HG02885 (cell line): Measurements from ENCODE around the gene HELZ.

Experiments
- ATAC-seq: cut with Tn5 transposase; IDR thresholded peaks from one replicate; pipeline ENCODE4 v1.9.1; 2021; ENCODE audit warnings: mild to moderate bottlenecking; ENCODE audit not compliant: unreplicated experiment, poor library complexity

The HELZ gene

DNA sequence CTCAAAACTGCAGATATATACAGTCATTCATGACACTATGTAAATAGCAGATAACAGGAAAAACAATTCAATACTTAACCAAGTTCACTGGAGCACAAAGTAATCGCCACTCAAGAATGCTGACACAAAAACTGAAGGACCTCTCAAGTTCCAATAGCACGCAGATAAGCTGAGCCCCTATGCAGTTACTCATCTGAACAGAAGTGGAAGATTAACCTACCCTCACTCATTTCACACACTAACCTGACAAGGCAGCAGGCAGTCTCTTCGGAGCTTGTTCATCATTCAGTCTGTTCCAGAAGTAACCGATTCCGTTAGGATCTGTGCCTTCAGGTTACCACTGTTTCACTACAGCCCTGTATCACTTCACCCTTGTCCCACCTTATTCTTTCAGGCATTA, 6.0 kb downstream of the HELZ start:
- ATAC-seq, result no peak

DNA sequence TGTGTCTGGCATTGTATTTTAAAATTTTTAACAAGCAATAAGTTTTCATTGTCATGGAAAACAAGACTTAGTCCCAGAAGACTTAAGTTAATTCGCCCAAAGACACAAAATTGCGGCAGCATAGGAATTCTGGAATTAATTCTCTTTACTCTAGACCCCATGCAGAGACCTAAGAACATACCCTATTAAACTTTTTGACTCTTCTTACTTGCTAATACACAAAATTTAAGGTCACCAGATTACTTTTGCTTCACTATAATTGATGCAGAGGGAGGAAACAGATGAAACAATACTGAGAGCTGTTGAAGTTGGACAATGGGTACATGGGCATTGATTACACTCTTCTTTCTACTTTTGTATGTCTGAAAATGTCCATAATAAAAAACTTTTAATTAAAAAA, 12.6 kb downstream of the HELZ start:
- no peak for ATAC-seq

DNA sequence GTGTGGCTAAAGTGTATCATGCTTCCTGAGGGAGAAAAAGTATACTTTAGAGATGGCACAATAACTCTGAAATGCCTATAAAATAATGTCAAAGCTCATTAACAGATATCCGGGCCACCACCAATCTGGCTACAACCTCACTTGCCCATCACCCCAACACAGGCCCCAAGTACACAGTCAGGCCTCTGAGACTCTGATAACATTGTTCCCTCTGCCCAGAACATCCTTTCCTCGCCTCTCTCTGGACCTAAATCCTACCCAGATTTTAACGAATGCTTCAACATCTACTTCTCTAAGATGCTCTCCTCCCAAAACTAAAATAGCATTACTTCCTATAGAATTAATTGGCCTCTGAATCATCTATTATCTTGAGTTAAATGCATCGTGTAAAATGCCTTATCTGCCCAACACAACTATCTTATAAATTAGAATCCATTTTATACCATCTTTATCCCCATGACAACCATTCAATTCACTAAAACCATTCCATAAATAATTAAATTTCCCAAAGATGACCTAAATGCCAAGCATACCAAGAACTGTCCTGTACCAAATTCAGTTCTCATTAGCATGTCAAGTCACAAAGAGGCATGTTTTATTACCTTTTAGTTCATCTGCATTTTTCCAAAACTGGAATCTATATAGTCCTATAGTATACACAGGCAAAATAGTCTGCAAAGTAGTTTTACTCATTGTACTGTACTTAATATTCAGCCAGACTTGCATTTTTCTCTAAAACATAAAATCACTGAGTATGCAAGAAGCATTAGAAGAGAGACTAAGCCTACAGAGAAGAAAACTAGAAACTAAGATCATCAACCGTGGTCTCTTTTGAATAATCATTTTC, 15.7 kb downstream of the HELZ start:
- ATAC-seq, result no peak

DNA sequence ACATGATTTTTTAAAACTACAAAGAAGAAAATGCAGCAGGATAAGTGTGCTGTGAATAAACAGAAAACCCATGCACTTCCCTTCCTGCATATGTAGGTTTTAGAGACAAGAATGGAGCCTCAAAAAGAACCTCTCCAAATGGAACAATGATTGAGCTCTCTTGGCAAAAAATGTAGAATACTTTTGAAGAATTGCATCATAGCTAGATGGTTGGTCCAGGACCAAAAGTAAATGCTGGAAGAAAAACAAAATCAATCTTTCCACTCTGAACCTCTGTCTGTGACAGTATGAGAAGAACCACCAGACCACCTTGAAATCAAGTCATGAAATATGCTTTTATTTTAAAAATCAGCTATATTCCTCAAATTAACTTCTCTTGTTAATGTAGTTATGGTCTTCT, 17.5 kb downstream of the HELZ start:
- ATAC-seq, result no peak

DNA sequence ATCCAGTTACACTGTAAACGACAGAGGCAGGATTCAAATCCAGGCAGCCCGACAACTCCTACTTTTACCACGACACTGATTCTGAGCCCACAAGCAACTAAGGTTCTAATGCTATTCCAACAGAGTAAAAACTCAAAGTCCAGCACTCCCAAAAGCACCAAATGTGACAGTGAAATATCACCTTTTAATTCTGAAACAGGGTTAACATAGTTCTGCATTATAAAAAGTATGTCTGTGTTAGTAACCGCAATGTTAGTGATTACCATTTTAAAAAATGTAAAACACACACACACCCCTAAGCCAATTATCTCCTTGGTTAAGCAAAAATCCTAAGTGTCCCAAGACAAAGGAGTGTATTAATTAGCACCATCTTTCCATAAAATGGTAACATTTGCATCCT, 19.7 kb downstream of the HELZ start:
- no peak for ATAC-seq

DNA sequence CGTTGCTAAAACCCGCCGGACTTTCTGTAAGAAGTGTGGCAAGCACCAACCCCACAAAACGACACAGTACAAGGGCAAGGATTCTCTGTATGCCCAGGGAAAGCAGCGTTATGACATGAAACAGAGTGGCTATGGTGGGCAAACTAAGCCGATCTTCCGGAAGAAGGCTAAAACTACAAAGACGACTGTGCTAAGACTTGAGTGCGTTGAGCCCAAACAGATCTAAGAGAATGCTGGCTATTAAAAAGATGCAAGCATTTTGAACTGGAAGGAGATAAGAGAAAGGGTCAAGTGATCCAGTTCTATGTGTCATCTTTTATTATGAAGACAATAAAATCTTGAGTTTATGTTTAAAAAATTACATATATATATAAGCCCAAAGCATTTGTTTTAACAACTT, 20.3 kb downstream of the HELZ start:
- no peak for ATAC-seq

DNA sequence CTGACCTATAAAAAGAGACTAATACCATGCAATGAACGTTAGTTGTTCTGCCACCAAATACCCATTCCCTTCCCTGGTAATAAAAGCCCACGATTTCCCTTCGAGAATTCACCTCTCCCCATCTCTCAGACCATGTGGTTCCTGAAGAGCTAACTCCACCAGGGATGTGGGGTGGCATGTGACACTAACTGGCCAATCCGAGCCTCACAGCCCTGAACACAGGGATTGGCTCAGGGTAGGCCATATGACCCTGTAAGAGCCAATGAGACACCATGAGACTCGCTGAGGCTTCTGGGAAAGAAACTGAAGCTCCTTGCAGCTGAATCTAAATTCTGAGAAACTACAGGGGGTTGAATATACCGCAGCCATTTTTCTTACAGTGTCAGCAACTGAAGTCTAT, 21.1 kb downstream of the HELZ start:
- no peak for ATAC-seq

DNA sequence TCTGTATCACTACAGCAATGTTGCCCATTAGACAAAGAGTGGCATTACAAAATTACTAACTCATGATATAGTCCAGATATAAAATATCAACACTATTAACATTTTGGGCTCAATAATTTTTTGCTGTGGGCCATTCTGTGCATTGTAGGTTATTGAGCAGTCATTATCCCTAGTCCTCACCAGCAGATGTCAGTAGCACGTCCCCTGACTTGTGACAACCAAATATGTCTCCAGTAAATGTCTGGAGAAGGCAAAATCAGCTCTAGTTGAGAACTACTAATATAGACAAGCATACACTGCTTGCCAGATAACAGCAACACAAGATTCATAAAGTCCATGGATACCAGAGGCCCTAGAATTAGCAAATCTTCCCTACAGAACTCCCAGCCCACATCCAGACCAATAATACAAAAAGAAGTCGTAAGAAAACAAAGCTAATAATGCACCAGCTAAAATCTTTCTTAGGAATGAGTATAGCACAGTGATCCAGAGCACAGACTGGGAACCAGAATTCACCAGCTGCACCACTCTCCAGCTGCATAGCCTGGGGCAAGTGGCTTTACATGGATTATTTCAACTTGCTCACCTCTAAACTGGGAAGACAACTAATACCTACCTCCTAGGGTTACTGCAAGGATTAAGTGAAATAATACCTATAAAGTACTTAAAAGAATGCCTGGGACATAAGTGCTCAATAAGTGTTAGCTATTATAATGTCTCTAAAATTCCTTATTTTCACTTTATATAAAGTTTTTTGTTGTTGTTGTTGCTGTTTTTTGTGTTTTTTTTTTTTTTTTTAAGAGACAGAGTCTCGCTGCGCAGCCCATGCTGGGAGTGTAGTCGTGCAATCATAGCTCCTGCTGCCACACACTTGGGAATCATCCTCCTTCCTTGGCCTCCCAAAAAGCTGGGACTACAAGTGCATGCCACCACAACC, 23.7 kb downstream of the HELZ start:
- ATAC-seq, result no peak

DNA sequence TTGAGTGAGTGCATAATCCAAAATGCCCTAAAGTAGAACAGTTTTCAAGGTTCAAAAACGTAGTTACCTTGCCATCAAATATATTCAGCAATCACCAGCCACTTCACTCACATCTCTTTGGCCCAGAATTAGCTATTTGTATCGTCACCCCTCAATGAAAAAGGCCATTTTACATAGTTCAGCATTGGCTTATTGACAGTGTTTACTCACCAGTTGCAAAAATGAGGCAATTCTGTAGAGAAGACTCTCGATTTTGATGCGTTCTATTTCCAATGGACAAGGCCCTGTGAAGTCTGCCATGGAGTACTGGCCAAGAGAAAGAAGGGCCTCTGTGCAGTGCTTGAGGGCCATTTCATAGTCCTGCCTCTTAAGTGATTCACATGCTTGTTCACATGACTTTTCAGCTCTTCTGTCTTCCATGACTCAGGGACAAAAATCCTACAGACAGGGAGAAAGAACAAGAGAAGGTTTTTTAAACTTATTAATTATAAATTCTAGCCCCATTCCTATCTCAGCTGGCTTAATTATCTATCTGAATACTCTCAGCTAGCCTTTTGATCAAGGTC, 26.5 kb downstream of the HELZ start:
- ATAC-seq, result no peak

DNA sequence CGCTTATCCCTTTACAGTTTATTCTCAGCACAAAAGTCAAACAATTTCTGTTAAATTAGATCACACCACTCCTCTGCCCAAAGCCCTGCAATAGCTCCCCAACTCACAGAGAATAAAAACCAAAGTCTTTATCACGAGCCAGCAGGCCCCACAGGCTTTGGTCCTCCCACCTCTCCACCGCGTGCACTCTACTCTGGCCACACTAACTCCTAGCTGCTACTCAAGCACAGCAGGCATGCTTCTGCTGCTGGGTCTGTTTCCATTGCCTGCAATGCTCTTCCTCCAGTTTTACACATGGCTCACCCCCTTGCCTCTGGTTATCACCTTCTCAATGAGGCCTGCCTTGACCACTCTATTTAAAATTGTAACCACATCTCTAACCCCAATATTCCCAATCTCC, 27.6 kb downstream of the HELZ start:
- ATAC-seq, result no peak

DNA sequence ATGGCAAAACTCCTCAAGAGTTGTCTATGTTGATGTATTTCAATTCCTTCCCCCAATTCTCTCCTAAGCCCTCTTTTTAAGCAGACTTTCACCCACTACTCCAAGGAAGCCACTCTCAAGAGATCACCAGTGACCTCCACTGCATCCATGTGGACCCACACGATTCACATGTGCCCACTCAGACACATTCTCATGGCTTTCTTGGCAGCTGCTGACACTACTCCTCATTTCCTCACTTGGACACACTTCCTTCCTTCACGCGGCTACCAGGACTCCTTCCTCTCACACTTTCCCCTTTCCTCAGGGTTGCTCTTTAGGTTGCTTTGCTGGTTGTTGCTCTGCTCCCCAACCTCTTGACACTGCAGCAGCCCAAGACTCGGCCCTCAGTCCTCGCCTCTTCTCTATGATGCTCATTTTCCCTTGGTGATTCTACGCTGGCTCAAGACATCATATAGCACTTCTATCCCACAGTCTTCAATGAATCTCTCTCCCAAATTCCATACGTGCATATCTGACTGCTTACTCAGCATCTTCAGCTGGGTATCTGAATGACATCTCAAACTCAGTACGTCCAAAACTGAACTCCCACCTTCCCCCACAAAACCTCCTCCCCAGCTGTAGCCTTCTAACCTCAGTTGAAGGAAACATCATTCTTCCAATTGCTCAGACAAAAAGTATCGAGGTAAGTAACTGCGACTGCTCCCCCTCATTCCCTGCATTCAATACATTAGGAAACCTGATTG, 28.2 kb downstream of the HELZ start:
- no peak for ATAC-seq

DNA sequence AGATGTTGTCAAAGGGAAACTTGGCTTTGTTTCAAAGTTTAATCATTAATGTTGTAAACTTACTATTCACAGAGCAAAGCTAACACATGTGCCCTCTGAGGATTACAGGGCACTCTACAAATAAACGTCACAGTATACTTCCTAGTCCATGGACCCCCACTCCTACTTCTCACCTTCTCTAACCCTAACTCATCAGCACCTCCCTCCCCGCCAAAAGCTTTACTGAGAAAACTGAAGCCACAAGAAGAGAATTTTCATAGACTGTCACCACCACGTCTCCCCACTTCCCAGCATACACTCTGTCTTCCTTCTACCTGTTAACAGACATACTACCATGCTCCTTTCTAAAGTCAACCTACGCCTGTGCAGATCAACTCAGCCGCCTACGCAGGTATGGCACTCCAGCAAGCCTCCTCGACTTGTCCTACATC, 29.0 kb downstream of the HELZ start:
- ATAC-seq, result no peak

DNA sequence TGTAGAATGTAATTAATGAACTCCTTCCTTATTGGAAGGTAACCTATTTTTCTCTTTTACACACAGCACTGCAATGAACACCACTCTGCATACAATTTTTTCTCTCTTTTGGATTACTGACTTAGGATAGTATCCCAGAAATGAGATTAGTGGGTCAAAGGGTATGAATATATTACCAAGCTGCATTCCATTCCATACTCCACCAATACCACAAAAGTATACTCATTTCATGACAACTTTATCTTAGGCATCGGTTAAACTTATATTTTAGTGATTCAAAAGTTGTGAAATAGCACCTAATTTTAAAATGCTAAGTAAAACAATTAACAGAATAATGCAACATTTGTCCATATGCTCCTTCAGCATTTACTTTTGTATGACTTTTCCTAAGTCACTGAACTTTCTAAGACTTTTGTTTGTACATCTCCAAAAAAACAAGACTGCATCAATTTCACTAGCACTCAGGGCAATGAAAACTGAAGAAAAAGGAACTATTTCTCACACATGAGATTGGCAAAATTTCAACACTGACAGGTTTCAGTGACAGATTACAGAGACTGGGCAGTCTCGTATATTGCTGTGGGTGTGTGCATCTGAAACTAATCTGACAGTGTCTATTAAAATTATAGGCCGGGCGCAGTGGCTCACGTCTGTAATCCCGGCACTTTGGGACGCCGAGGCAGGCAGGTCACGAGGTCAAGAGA, 32.1 kb downstream of the HELZ start:
- ATAC-seq, result no peak

DNA sequence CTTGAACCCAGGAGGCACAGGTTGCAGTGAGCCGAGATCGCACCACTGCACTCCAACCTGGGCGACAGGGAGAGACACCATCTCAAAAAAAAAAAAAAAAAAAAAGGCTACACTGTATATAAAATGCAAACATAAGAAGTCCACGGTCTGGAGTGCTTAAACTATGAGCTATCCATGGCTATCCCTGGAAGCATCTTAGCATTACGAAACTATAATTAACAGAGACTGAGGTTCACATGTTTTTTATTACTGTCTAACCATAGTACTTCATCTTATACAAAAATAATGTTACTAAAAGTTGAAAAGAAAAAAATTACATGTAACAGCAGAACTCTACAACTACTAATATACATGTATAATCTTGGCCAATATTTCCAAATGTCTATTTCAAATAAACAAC, 32.8 kb downstream of the HELZ start:
- no peak for ATAC-seq

DNA sequence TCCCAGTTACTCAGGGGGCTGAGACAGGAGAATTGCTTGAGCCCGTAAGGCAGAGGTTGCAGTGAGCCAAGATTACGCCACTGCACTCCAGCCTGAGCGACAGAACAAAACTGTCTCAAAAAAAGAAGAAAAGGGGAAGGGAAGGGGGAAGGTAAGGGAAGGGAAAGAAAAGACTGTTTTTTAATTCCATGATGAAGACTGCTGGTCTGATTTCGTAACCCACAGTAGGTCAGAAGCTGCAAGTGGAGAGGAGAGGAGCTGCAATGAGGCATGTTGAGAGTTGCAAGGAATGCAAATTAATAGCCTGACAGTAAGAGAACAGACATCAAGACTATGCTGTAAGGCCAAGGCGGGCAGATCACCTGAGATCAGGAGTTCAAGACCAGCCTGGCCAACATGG, 33.3 kb downstream of the HELZ start:
- no peak for ATAC-seq

DNA sequence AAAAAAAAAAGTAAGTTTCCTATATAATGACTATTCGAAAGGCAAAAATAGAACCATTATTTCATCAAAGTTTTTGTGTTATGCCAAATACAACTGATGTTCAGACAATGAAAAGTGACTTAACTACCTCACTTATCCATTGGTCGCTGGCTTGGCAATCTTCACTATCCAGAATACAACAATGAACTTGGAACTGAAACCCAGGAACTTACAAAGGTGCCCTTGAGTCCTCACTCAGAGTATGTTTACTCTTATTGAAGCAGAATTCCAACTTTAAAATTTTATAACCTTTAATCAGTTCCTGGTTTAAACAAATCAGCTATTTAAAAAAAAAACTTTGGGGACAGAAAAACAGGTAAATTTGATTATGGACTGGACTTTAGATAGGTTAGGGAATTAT, 34.1 kb downstream of the HELZ start:
- ATAC-seq, result no peak

DNA sequence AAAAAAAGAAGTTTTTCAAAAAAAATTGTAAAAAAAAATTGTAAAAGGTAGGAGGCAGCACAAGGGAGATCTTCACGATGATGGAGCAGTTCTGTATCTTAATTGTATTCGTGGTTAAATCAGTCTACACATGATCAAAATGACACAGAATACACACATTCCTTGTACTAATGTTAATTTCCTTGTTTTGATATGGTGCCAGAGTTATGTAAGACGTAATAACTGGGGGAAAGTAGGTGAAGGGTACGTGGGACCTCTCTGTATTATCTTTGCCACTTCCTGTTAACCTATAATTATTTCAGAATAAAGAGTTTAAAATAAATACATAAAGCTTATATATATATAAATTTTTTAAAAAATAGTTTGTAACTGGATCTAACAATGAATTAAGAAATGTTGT, 36.8 kb downstream of the HELZ start:
- no peak for ATAC-seq

DNA sequence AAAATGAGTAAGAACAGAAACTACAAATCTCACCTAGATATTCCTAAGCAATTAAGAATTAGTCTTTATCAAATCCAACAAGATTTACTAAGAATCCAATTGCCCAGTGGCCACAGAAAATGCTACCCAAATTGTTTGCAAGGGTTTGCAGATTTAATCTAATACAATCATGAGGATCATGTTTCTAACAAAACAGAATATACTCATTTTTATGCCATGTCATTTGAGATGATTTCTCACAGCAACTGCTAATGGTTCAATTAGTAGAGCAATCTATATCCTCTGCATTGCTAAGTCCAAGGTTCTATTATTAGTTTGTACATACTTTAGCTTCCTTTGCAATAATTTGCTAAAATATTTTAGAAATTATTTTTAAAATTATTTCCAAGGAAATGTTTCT, 41.2 kb downstream of the HELZ start:
- ATAC-seq, result no peak

DNA sequence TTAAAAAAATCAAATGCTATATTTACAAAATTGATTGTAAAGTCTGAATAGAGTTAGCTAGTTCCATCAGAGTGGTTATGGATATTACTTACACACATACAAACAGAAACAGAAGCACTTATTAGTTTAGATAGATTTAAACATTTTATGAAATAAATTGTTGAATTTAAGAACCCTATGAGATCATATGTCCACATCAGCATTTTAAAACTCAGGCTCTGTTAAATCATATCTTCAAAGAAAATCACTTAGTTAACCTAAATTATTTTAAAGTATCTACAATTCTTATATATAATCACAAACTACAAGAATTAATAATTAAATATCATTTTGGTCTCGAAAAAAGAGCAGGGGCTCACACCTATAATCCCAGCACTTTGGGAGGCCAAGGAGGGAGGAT, 42.5 kb downstream of the HELZ start:
- ATAC-seq, result no peak

DNA sequence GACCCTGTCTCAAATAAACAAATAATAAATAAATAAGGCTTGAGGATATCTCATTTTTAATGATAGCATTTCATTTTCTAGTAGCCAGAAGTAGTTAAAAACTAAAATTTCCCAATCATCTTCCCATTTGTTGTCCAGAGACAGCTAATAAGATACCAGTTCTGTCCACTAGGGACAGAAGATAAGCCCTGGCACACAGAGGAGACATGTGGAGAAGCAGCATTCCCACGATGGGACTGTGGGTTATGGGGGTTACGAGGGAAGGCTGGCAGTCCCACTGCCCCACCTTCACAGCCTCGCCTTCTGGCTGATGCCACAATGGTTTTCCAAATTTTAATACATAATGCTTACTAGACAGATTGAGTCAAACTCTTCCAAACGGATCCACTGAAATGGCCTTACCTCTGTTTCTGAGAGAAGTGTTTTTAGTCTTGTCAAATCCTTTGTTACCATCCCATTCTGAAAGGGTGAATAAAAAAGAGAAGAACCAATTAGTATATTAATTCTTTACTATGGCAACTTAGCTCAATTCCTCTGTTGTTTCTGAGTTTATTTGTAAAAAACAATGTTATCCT, 44.2 kb downstream of the HELZ start:
- ATAC-seq, result no peak
